GM13977 (cell line): ENCODE measurements around the gene CWC22.

Source experiments
- DNase-seq: peaks from one replicate; pipeline ENCODE4 v3.0.0; 2012; ENCODE audit warnings: low spot score
- in situ Hi-C: fragments of 300-500 bp; cut with MboI; formaldehyde crosslinking; loops from one replicate; pipeline ENCODE4 v1.12.0; 2022; ENCODE audit warnings: low sequenced_read_pairs, low pct_unique_long_range_greater_than_20kb, mixed read lengths, inconsistent platforms; ENCODE audit not compliant: unreplicated experiment
- TF ChIP-seq, protein P1 (sequence below): IDR thresholded peaks from 2 replicates; pipeline ENCODE4 v1.5.1; 2012; ENCODE audit warnings: mild to moderate bottlenecking, control low read depth; ENCODE audit not compliant: insufficient read depth; ENCODE audit errors: extremely low read depth, missing control alignments

The CWC22 gene

GRCh38 chr2:179898873-179899272, 108.2 kb downstream of the CWC22 start:
- TF ChIP-seq, protein P1, sequence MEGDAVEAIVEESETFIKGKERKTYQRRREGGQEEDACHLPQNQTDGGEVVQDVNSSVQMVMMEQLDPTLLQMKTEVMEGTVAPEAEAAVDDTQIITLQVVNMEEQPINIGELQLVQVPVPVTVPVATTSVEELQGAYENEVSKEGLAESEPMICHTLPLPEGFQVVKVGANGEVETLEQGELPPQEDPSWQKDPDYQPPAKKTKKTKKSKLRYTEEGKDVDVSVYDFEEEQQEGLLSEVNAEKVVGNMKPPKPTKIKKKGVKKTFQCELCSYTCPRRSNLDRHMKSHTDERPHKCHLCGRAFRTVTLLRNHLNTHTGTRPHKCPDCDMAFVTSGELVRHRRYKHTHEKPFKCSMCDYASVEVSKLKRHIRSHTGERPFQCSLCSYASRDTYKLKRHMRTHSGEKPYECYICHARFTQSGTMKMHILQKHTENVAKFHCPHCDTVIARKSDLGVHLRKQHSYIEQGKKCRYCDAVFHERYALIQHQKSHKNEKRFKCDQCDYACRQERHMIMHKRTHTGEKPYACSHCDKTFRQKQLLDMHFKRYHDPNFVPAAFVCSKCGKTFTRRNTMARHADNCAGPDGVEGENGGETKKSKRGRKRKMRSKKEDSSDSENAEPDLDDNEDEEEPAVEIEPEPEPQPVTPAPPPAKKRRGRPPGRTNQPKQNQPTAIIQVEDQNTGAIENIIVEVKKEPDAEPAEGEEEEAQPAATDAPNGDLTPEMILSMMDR: peak; percentile 22
- no peak for DNase-seq
- in situ Hi-C loops: no loop called here
